ENCODE data around the gene NDUFS3. TPM values are rescaled to one million over a fixed set of nuclear protein-coding genes. Genes with fewer than 3 reads are reported as not detected.

The NDUFS3 gene
- total and polyA plus RNA-seq, 10 of the 15 experiments (the other 5 are each of a cell fraction or from before 2014, with no cell fraction given), result 22.3 to 217 (median 125) TPM

- H3K9ac ChIP-seq (ENCODE audit: control insufficient read depth, insufficient read depth, low read length), result no peak overlapping the region
- DNase-seq (ENCODE audit: low read depth, low spot score) (no peak), FAIRE-seq (no peak), ATAC-seq (no peak)
- intact Hi-C loops (cut with micrococcal nuclease; ENCODE audit: unreplicated experiment), result no loop called here
- CTCF ChIA-PET, result interaction anchor here (0.6 to 1.0 kb wide), 3 partner anchors 23 to 99 kb away, joined by 3 read pairs; no protein-coding TSS in a partner anchor
- H3K27me3 ChIP-seq (replicated peaks in 1 of 2; ENCODE audit: control insufficient read depth in 2 of 2, insufficient read depth in 2 of 2, low read length in 1 of 2), result no peaks in the 10 kb centered on the region
- no peak overlapping the region for H2AFZ ChIP-seq (ENCODE audit: control insufficient read depth, low read depth, low read length)
- POLR2A ChIA-PET, result interaction anchor here (0.5 kb wide), 1 partner anchor 98 kb away, joined by 3 read pairs; no protein-coding TSS in a partner anchor
- BruUV-seq (replicated peaks), result TSS peak; percentile 24
- H3K36me3 ChIP-seq (ENCODE audit: control insufficient read depth in 2 of 2, insufficient read depth in 2 of 2, low read length in 1 of 2), result peaks cover 10 to 42% of the 10 kb centered on the region in 2 experiments
- H3K4me3 ChIP-seq, result no peak overlapping the region
- peaks cover 16% of the 10 kb centered on the region for H3K79me2 ChIP-seq (ENCODE audit: control insufficient read depth, insufficient read depth, low read length)
- in situ Hi-C loops (cut with MboI), result no loop called here
- RAD21 ChIA-PET (ENCODE audit: unreplicated experiment), result interaction anchor here (1.1 kb wide), 1 partner anchor 61 kb away, joined by 3 read pairs; no protein-coding TSS in a partner anchor
- no peak overlapping the region; the same call in 1 of the 2 replicates for H3K4me2 ChIP-seq (ENCODE audit: control insufficient read depth, insufficient read depth)
- WGBS (ENCODE audit: insufficient coverage, insufficient replicate concordance, low lambda C conversion rate, missing lambda C conversion rate), result 88% methylated on average over 11 of the region's 11 CpGs
- SMC1A ChIA-PET (ENCODE audit: uncharacterized antibody, unreplicated experiment), result interaction anchor here (0.9 kb wide), 1 partner anchor 50 kb away, joined by 4 read pairs; no protein-coding TSS in a partner anchor
- no peak overlapping the region for H3K27ac ChIP-seq (ENCODE audit: control insufficient read depth, insufficient read depth)
- 0 out of 2 replicates have a peak, but pooled peaks cover 3% of the 10 kb centered on the region for H4K20me1 ChIP-seq (ENCODE audit: control insufficient read depth, insufficient read depth)
- H3K4me1 ChIP-seq (ENCODE audit: control insufficient read depth, insufficient read depth, low read length), result peaks cover 9% of the 10 kb centered on the region
- TF ChIP-seq TCF3 (IDR thresholded peaks at IDR 0.05; ENCODE audit: borderline replicate concordance, insufficient read depth, low read depth, low read length) (no peak), NFYB (IDR thresholded peaks at IDR 0.05; ENCODE audit: insufficient read depth, low read depth, low read length) (no peak), NR2C1 (IDR thresholded peaks at IDR 0.05) (no peak), BRCA1 (IDR thresholded peaks at IDR 0.05; ENCODE audit: low read depth, low read length) (no peak), YY1 (IDR thresholded peaks at IDR 0.05; ENCODE audit: low read depth, low read length) (no peak)
- H3K9me3 ChIP-seq (replicated peaks; ENCODE audit: control insufficient read depth, insufficient read depth, low read length), result no peaks in the 10 kb centered on the region
Measured at GRCh38 chr11:47573321-47573720, 5.6 kb upstream of the NDUFS3 start.

DNA sequence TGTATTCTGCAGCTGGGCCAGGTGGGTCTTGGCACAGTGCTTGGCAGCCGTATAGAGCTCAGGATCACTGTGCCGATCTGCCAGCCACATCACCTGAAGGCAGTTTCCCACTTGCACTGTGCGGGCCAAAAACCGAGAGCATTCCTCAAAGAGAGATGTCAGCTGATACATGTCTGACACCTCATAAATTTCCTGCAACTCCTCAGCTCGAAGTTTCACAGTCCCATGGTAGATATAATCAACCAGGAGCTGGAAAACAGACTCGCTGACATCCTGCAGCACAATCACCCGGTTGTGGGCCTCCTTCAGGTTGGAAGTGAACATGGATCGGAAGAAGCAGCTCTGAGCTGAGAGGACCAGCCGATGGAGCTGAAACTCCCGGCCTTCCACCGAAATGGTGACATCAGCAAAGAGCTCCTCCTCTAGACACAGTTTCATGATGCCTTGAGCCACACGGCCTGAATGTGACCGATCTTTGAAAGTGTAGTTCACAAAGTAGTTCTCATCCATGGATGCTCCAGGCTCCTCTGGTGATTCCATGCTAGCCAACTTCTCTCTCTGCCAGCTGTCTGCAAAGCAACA, 1.3 kb upstream of the NDUFS3 start:
- intact Hi-C loops (cut with micrococcal nuclease; ENCODE audit: unreplicated experiment) (no loop called here), in situ Hi-C loops (cut with MboI) (no loop called here)
- WGBS (ENCODE audit: insufficient coverage, insufficient replicate concordance, low lambda C conversion rate, missing lambda C conversion rate), result 77% methylated on average over 13 of the region's 13 CpGs
- no TSS peak for BruUV-seq (replicated peaks)
- ATAC-seq, result no peak
- ChIA-PET SMC1A (ENCODE audit: uncharacterized antibody, unreplicated experiment) (interaction anchor here (0.5 to 2.5 kb wide), 8 partner anchors 10 to 138 kb away, joined by 3 to 9 read pairs (median 4); partner anchors contain the start of genes AGBL2, CELF1 and PTPMT1), POLR2A (interaction anchor here (1.0 to 2.0 kb wide), 2 partner anchors 12 to 29 kb away, joined by 3 to 16 read pairs; partner anchors contain the start of gene PTPMT1), CTCF (interaction anchor here (0.8 to 1.3 kb wide), 3 partner anchors 12 to 167 kb away, joined by 3 to 4 read pairs (median 3); partner anchors contain the start of gene PTPMT1), RAD21 (ENCODE audit: unreplicated experiment) (interaction anchor here (0.9 to 2.6 kb wide), 4 partner anchors 11 to 270 kb away, joined by 3 to 5 read pairs (median 4); partner anchors contain the start of gene NUP160)
- no peak overlapping the region for H3K27ac ChIP-seq (ENCODE audit: control insufficient read depth, insufficient read depth)
- peaks cover 12% of the 10 kb centered on the region for H3K4me1 ChIP-seq (ENCODE audit: control insufficient read depth, insufficient read depth, low read length)
- H3K9ac ChIP-seq (ENCODE audit: control insufficient read depth, insufficient read depth, low read length), result peak overlapping the region; percentile 82
- H3K4me2 ChIP-seq (ENCODE audit: control insufficient read depth, insufficient read depth), result peak overlapping the region; percentile 88
- H3K9me3 ChIP-seq (replicated peaks; ENCODE audit: control insufficient read depth, insufficient read depth, low read length), result no peaks in the 10 kb centered on the region
- peaks cover 10 to 31% of the 10 kb centered on the region in 2 experiments for H3K36me3 ChIP-seq (ENCODE audit: control insufficient read depth in 2 of 2, insufficient read depth in 2 of 2, low read length in 1 of 2)
- no peak for FAIRE-seq
- TF ChIP-seq SMARCA5 (IDR thresholded peaks at IDR 0.05), result no peak
- no peak for TF ChIP-seq EP300 (IDR thresholded peaks at IDR 0.05; ENCODE audit: borderline replicate concordance in 1 of 2, control insufficient read depth in 1 of 2, low read depth in 2 of 2, low read length in 2 of 2)
- no peak for TF ChIP-seq PAX8 (IDR thresholded peaks at IDR 0.05)
- TF ChIP-seq CBX5 (IDR thresholded peaks at IDR 0.05; ENCODE audit: low read depth), result no peak
- TF ChIP-seq HDGF (IDR thresholded peaks at IDR 0.05), result no peak
- no peak for TF ChIP-seq SMC3 (IDR thresholded peaks at IDR 0.05; ENCODE audit: borderline replicate concordance, low read length)
- no peak for TF ChIP-seq CHD2 (IDR thresholded peaks at IDR 0.05; ENCODE audit: borderline replicate concordance, low read depth, low read length)
- no peak overlapping the region for H2AFZ ChIP-seq (ENCODE audit: control insufficient read depth, low read depth, low read length)
- peaks cover 36% of the 10 kb centered on the region for H3K79me2 ChIP-seq (ENCODE audit: control insufficient read depth, insufficient read depth, low read length)
- no peak for DNase-seq (ENCODE audit: low read depth, low spot score)
- H4K20me1 ChIP-seq (ENCODE audit: control insufficient read depth, insufficient read depth), result 0 out of 2 replicates have a peak, but pooled peaks cover under 1% of the 10 kb centered on the region
- no peaks in the 10 kb centered on the region for H3K27me3 ChIP-seq (replicated peaks in 1 of 2; ENCODE audit: control insufficient read depth in 2 of 2, insufficient read depth in 2 of 2, low read length in 1 of 2)
- H3K4me3 ChIP-seq, result peak overlapping the region; percentile 90
